GM19372 (cell line): ENCODE results near the gene SPIB.
A peak's percentile ranks its signal among the peaks of the same experiment; 100 is the strongest.

ENCODE experiments used
- ATAC-seq: cut with Tn5 transposase; IDR thresholded peaks from one replicate; pipeline ENCODE4 v1.9.1; 2021; ENCODE audit warnings: mild to moderate bottlenecking, low read depth, moderate library complexity; ENCODE audit not compliant: unreplicated experiment

Gene SPIB

DNA sequence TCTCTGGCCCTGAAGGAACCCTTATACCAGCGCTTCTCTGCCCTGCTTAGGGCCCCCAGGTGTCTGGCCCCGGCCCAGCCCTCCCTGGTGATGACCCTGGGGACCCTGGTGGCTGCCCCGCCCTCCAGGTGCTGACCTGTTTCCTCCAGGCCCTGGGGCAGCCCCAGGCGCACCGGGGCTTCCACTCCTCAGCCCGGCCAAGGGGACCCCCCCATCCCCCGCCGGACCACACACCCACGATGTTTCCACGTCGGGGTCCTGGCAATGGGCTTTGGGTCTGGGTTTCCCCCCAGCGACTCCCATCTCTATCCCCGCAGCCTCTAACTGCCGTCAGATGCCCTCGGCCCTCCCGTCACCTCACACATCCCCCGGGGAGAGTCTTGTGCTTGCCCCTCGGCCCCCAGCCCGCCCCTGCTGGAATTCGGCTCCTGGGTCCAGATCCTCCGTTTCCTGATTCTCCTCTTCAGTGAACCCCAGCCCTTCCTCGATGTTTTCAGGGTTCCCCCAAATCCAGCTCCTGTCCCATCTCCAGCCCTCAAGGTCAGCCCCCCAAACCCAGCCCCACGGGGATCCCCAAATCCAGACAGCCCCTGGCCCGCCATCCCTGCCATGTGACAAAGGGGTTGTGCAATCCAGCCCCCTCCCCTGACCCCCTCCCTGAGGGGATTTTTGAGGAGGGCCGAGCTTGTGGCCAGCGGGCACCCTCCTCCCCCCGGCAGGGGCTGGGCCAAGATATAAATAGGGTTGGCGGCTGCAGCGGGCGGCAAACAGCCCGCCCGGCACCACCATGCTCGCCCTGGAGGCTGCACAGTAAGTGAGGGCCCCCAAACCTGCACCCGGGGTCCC is at the start of gene SPIB:
SPIB (plus strand) TSS at position 763 of the 846 bp plus-strand sequence; CDS start at position 788, 25 bp downstream.
- no peak for ATAC-seq

DNA sequence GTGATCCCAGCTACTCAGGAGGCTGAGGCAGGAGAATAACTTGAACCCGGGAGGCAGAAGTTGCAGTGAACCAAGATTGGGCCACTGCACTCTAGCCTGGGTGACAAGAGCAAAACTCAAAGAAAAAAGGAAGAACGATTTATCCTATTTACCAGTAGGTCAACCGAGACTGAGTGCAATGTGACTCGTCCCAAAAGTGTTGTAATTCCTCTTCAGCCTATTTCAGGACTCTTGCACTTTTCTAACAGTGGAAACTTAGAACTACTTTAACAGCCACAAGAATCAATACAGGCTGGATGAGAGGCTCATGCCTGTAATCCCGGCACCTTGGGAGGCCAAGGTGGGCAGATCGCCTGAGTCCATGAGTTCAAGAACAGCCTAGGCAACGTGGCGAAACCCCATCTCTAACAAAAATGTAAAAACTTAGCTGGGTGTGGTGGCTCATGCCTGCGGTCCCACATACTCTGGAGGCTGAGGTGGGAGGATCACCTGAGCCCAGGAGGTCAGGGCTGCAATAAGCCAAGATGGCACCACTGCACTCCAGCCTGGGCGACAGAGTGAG is 46.7 kb upstream of the SPIB start:
- no peak for ATAC-seq

DNA sequence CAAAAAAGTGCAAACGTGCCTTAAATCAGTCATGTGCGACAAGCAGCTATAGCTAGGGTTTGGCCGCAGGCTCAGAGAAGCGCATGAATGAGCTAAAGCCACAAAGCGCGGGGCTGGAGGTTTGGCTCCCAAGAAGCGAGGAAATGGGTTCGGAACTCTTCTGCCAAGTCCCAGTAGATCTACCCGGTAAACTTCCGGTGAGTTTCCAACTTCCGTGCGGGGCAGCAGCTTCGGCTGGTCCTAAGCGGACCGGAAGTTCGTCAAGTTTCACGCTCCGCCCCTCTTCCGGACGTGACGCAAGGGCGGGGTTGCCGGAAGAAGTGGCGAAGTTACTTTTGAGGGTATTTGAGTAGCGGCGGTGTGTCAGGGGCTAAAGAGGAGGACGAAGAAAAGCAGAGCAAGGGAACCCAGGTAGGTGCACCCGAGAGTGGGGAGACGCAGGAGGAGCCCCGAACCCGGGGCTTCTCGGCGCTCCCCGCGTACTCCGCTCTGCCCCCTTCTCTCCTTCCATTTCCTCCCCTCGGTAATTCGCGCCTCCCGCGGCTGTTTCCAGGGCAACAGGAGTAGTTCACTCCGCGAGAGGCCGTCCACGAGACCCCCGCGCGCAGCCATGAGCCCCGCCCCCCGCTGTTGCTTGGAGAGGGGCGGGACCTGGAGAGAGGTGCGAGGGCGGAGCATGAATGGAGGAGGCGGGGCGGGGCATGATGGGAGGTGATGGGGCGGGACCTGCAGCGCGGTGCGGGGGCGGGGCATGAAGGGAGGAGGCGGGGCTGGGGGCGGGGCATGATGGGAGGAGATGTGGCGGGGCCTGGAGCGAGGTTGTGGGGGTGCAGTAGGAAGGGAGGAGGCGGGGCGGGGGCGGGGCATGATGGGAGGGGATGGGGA is 42.3 kb upstream of the SPIB start, which contains the start of gene NR1H2:
NR1H2 (plus strand) TSS at position 292 of the 885 bp plus-strand sequence. CDS start 1,149 bp downstream, outside the sequence.
- peak; percentile 88 for ATAC-seq

DNA sequence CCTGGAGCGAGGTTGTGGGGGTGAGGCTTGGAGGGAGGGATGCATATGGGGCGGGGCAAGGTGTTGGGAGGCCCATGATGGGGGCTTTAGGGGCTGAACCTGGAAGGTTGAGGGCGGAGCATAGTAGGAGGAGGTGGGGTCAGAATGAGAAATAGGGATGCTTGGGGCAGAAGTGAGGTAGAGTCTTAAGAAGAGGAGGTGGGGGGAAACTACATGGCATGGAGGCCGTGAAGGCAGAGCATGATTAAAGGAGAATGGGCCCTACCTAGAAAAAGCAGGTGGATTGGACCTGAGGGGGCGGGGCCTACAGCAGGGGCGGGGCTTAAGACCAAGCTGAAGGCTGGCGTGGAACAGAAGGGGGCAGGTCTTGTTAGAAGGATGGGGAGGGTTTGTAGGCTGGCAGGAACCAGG is 41.7 kb upstream of the SPIB start:
- no peak for ATAC-seq

DNA sequence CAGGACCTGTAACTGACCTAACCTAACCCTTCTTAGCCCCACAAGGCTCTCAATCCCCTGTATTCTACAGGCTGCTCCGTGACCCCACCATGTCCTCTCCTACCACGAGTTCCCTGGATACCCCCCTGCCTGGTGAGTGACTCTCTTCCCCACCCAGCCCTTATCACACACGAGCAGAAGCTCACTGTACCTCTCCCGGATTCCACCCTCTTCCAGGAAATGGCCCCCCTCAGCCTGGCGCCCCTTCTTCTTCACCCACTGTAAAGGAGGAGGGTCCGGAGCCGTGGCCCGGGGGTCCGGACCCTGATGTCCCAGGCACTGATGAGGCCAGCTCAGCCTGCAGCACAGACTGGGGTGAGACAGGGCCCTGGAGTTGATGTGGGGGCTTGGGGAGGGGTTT is 41.2 kb upstream of the SPIB start:
- ATAC-seq, result no peak

DNA sequence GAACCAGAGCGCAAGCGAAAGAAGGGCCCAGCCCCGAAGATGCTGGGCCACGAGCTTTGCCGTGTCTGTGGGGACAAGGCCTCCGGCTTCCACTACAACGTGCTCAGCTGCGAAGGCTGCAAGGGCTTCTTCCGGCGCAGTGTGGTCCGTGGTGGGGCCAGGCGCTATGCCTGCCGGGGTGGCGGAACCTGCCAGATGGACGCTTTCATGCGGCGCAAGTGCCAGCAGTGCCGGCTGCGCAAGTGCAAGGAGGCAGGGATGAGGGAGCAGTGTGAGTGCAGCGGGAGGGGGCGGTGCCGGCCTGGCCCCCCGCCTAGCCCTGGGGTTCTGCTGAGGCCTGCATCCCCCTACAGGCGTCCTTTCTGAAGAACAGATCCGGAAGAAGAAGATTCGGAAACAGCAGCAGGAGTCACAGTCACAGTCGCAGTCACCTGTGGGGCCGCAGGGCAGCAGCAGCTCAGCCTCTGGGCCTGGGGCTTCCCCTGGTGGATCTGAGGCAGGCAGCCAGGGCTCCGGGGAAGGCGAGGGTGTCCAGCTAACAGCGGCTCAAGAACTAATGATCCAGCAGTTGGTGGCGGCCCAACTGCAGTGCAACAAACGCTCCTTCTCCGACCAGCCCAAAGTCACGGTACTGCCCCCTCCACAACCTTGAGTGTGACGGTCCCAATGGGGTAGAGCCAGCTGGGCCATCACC is 40.4 kb upstream of the SPIB start:
- ATAC-seq, result no peak

DNA sequence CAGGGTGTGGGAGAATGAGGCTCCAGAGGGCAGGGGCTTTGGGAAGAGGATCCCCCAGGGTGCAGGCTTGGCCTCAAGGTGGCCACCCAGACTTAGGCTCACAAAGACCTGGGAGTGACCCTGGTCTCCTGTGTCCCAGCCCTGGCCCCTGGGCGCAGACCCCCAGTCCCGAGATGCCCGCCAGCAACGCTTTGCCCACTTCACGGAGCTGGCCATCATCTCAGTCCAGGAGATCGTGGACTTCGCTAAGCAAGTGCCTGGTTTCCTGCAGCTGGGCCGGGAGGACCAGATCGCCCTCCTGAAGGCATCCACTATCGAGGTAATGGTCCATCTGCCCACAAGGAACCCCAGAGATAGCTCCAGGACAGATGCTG is 39.9 kb upstream of the SPIB start:
- ATAC-seq, result no peak

DNA sequence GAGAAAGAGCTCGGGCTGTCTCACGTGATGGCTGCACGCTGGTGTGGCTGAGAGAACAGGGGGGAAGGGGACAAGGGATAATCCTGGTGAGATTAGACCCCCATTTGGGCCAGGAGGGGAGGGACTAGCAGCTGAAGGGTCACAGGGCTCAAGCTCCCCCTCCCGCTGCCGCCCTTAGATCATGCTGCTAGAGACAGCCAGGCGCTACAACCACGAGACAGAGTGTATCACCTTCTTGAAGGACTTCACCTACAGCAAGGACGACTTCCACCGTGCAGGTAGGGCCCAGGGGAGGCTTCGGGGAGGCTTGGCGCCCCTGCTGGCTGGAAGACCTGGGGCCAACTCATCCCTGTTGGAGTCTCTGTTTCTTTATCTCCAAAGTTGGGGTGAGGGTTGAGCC is 39.1 kb upstream of the SPIB start:
- no peak for ATAC-seq

DNA sequence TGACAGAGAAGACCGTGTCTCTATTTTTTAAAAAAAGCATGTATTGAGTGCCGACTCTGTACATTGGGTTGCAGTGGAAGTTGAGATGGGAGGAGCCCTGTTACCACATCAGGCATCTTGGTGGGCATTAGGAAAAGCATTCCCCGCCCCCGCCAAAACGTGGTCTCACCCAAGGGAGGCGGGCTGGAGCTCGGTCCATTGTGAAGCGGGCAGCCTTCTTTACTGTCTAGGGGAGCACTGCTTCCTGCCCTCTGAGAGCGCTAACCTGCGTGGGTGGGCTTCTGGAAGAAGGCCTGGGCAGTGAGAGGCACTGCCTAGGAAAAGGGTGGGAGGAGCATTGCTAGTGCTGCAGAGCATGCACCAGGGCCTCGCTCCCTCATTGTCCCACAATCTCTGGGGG is 38.6 kb upstream of the SPIB start:
- ATAC-seq, result no peak

DNA sequence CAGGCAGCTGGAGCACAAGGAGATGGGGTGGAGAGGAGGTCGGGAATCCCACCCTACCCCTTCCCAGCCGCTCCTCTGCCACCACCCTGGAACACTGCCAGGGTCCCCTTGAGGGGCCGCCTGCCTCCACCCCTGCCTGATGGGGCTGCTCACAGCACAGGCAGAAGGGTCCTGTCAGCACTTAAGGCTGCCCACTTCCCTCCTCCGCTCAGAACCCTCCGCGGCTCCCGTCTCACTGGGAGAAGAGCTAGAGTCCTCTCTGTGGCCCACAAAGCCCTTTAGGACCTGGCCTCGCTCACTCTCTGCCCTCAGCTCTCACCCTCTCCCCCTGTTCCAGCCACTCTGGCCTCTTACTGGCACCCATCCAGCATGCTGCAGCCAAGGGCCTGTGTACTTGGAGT is 38.0 kb upstream of the SPIB start:
- no peak for ATAC-seq

DNA sequence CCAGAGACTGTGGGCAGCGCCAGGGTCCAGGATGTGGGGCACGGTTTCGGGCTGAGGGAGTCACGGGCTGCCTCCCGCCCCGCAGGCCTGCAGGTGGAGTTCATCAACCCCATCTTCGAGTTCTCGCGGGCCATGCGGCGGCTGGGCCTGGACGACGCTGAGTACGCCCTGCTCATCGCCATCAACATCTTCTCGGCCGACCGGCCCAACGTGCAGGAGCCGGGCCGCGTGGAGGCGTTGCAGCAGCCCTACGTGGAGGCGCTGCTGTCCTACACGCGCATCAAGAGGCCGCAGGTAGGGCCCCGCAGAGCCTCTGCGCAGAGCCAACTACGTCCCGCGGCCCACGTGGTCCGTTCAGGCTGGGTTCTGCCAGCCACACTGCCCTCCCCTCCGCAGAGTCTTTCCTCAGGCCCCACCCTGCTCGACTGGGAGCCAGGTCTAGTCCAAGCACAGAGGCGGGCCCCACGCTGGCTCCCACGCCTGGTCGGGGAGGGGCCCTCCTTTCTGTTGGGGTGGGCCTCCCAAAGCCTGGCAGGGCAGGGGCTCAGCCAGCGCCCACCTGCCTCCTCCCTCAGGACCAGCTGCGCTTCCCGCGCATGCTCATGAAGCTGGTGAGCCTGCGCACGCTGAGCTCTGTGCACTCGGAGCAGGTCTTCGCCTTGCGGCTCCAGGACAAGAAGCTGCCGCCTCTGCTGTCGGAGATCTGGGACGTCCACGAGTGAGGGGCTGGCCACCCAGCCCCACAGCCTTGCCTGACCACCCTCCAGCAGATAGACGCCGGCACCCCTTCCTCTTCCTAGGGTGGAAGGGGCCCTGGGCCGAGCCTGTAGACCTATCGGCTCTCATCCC is 36.6 kb upstream of the SPIB start:
- no peak for ATAC-seq

DNA sequence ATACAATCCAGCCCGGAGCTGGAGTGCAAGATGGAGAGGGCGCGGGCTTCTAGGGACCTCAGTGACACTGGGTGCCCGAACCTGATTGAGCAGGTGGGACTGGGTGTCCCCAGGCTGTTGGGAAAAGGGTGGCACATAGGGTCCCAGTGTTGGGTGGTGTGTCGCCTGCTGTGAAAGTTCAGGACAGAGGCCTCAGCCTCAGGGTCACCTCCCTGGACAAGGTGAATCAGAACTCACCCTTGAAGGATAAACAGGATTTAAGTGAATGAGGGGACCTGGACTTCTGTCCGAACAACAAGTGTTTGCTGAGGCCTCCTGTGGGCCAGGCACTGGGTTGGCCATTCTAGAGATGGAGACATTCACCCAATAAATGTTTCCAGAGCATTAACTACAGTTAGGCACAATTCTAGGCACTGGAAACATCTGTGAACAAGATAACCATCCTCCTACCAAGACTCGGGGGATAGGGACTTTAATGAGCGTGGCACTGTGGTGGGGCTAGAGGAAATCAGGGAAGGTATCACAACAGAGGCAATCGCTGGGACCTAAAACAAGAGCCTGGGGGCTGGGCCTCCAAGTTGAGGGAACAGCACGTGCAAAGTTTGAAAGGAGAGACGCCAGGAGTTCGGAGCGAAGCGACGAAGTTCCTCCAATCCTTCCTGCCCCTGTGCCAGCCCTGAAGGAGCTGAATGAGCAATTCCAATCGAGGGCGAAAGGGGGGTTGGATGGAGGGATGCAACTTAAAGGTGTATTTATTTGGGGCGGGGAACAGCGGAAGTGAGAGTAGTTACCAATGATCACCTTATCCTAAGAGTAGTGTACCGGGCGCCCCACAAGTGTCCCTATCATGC is 35.5 kb upstream of the SPIB start:
- ATAC-seq, result no peak

DNA sequence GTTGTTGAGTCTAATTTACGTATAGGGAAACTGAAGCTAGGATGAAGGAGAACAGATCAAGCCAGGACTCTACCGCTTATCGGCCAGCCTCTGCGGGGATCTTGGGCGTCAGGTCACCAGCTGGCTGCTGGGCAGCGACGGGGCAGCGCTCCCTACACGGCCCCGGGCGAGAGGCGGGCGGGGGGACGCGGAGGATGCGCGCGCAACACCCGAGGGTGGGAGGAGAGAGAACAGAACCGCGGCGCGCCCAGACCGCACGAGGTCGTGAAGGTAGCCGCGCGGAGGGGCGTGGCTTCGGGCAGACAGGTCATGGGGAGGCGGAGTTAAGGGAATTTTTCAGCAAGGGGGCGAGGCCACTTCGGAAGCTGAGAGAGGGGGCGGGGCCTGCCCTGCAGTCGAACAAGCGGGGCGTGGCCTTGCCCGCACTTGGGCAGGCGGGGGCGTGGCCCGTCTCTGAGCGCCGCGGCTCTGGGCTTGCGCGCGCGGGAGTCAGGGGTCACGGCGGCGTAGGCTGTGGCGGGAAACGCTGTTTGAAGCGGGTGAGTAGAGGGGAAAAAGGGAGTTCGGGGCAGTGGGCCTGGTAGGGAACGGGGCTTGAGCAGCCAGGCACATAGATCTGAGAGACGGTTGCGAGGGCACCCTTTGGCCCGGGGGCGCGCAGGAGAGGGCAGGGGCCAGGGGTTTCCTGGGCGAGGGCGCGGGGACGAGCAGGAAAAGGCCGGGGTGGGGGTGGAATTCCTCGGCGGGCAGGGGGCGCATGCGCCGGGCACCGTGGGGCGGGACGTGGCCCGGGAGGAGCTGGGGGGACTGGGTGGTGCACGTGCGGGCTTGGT is 34.7 kb upstream of the SPIB start, which contains the start of gene POLD1:
POLD1 (plus strand) TSS at position 496 of the 833 bp plus-strand sequence. CDS start 14,505 bp downstream, outside the sequence.
- peak; percentile 89 for ATAC-seq

DNA sequence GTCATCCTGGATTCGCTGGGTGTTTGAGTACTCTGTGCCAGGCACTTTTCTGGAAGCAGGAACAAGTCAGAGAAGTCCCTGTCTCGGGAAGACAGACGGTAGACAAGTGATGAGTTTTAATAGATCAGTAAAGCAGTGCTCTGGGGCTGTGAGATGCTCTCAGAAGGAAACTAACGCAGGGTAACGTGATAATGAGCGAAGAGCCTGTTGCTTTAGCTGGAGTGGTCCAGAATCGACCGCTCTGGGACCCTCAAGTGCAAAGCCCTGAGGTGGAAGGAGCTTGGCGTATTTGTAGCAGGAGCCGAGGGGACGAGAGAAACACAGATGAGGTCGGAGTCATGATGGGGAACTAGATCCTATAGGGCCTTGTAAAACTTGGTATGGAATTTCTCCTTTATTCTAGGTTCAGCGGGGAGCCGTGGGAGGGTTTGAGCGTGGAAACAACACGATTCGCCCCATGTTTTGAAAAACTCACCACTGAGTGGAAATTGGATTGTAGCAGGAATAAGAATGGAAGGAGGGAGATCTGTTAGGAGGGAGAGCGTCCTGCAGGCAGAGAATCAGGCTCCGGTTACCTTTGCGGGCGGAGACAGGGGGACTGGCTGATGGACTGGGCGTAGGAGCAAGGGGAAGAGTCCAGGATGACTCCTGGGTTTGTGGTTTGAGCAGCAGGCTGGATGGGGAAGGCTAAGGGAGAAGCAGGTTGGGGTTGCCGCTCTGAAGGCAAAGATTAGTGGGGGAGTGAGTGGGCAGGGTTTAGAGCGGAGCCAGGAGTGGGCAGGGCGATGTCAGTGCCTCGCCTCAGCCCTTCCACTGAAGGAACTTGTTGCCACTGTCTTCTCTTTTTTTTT is 33.8 kb upstream of the SPIB start:
- ATAC-seq, result no peak

DNA sequence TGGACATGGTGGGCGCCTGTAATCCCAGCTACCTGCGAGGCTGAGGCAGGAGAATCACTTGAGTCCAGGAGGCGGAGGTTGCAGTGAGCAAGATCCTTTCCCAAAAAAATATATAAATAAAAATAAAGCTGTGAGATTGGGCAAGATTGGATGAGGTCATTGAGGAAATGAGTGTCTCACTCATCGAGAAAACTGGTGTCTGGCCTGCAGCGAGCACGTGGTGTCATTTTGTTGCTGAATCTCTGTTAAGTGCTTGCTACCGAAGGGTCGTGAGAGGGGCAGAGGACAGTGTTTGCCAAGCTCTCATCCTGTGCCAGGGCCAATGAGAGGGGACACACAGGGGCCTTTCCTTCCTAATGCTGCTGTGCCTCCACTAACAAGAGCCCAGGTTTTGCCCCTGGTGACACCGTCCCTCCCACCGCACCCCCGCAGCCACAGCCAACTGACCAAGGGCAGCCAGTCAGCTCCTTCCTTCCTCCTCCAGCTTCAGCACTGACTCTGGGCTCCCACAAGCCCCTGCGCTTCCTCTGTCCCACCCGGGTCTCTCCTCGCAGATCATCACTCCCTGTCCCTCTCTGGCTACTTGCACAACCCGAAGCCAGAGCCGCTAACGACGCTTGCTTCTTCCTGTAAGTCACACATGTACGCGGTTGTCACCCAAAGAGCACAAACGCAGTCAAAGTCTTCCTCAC is 31.4 kb upstream of the SPIB start:
- no peak for ATAC-seq

DNA sequence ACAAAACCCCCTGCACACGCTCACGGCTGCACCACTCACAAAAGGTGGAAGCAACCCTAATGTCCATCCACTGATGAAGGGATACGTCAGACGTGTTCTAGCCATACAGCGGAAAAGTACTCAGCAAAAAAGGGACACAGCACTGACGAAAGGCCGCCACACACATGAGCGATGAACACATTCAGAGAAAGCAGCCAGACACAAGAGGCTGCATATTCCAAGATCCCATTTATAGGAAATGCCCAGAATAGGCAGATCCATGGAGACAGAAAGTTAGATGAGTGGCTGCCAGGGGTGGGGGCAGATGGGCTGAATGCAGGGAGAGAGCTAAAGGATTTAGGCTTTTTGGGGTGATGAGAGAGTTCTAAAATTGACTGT is 30.9 kb upstream of the SPIB start:
- no peak for ATAC-seq
